ENCODE results near the gene RASSF10.

RASSF10 gene

GRCh38 chr11:12994476-12994875, 14.6 kb upstream of the RASSF10 start:
- no peak for FAIRE-seq

- FAIRE-seq = no peak
These were observed 13.9 kb upstream of the RASSF10 start for GRCh38 chr11:12995188-12995587.

- FAIRE-seq = no peak
These were observed 13.3 kb upstream of the RASSF10 start for GRCh38 chr11:12995823-12996222.

- FAIRE-seq = no peak
These were observed 11.9 kb upstream of the RASSF10 start for GRCh38 chr11:12997168-12997567.

- no peak for FAIRE-seq
These were observed 10.8 kb upstream of the RASSF10 start for GRCh38 chr11:12998336-12998735.

- FAIRE-seq = no peak
These were observed 9.5 kb upstream of the RASSF10 start for GRCh38 chr11:12999597-12999996.

- no peak for FAIRE-seq
These were observed 9.0 kb upstream of the RASSF10 start for GRCh38 chr11:13000116-13000515.

GRCh38 chr11:13000721-13001120, 8.4 kb upstream of the RASSF10 start:
- FAIRE-seq = no peak

GRCh38 chr11:13003736-13004493, 5.2 kb upstream of the RASSF10 start:
- no peak for FAIRE-seq

- no peak for FAIRE-seq
These were observed 1.7 kb upstream of the RASSF10 start for GRCh38 chr11:13007182-13008060.

- no peak for FAIRE-seq
These were observed 1.1 kb upstream of the RASSF10 start for GRCh38 chr11:13008061-13008435.

- FAIRE-seq = no peak
These were observed 382 bp downstream of the RASSF10 start for GRCh38 chr11:13009476-13009920.

GRCh38 chr11:13009921-13010748, 1.0 kb downstream of the RASSF10 start:
- FAIRE-seq = no peak

GRCh38 chr11:13010749-13011465, 1.8 kb downstream of the RASSF10 start:
- FAIRE-seq = no peak

GRCh38 chr11:13011466-13012055, 2.4 kb downstream of the RASSF10 start:
- no peak for FAIRE-seq

GRCh38 chr11:13012056-13012661, 3.0 kb downstream of the RASSF10 start:
- FAIRE-seq = no peak

GRCh38 chr11:13013054-13013488, 4.0 kb downstream of the RASSF10 start:
- FAIRE-seq = no peak

- FAIRE-seq = no peak
These were observed 6.6 kb downstream of the RASSF10 start for GRCh38 chr11:13015753-13016152.

- no peak for FAIRE-seq
These were observed 7.3 kb downstream of the RASSF10 start for GRCh38 chr11:13016415-13016814.

GRCh38 chr11:13019313-13019712, 10.2 kb downstream of the RASSF10 start:
- FAIRE-seq = no peak

GRCh38 chr11:13023423-13023822, 14.3 kb downstream of the RASSF10 start:
- FAIRE-seq = no peak

Data from colon (tissue), 2 donors.